ENCODE results near the gene PLPPR1.
"Not testable (repeated sequence)": the region's sequence is repeated elsewhere in the genome, so short reads cannot be mapped to it uniquely, and the experiment has no call there.

Gene PLPPR1

DNA sequence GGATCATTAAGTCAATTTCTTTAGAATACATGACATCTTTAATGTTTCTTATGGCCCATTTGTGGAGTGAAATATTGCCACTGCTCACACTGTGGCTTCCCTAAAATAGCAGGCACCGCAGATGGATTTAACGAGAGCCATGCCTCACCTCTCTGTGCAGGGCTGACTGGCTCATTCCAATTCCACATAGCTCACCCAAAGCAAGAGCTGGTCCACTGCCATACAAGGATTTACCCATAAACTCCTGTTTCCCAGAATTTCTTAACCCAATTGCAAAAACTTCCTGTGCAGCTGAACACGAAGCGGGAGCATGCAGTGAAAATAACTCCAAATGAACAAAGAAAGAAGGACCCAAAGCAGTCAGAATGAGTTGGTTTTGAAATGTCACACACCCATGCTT lies 196.7 kb downstream of the PLPPR1 start:
- no peak for DNase-seq

DNA sequence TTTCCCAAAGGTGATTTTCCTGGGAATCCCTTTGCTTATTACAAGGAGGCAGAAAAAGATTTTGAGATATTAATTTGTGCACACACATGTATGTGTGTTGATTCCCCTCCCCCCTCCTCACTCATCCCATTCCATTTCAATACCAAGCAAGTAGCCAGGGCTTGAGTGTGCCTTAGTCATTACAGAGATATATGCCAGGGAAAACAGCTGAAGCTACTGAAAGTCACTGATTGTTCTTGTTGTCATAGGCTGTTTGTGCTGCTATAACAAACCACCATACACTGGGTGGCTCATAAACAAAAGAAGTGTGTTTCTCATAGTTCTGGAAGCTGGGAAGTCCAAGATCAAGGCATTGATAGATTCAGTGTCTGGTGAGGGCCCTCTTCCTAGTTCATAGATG lies 197.6 kb downstream of the PLPPR1 start:
- DNase-seq, result no peak

DNA sequence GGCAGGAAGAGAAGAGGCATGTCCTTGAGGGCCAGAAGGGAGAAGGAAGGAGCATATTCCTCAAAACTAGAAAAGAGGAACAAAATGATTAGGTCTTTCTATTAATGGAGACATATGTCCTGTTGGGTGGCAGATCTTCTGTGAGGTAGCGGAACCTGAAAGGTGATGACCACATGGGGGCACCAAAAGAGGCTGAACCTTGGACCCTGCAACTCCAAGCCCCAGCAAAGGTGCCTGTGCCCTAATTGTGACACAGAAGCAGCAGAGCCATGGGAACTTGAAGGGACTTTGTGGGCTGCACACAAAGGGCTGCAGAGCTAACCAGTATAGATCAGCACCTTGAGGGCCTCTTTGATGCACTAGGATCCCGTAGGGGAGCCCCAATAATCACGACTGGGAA lies 198.3 kb downstream of the PLPPR1 start:
- DNase-seq, result no peak

DNA sequence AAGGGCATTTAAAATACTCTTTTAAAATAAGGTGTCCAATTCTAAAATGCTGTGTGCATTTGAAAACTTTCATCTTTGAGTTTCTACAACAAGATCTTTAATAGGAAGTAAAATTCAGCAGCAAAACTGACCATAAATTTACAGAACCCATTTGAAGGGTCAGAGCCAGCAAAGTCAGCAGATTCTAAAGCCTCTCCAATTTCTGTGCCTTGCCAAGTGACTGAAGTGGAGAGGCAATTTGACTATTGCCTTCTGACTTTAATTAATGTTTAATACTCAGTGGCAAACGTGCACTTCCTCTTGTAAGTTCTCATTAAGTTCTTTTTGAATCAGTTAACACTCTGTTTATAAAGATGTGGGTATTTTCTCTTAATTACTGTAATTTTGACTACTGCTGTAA lies 201.1 kb downstream of the PLPPR1 start:
- DNase-seq, result no peak

DNA sequence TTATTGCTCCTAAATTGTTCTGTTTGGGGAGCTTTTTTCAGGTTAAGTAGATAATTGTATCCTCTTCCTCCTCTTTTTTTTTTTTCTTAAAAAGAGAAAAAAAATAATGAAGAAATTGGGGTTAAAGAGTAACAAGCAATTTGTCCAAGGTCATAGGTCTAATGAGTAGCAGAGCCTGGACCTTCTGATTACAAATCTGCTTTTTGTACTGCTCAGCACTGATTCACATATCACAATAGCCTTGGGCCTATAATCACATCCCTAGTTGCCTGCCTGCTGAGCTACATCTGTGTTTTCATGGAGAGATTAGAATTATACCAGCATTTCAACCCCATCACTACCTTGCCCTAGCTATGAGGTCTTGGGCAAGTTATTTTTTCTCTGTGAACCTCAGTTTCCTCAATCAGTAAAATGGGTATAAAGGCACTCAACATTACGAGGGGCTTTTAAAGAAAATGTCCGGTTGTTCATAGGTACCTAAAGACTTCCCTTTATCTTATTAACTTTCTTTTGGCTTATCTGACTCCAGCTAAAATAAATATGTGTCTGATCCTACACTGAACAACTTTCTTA lies 204.0 kb downstream of the PLPPR1 start:
- no peak for DNase-seq

DNA sequence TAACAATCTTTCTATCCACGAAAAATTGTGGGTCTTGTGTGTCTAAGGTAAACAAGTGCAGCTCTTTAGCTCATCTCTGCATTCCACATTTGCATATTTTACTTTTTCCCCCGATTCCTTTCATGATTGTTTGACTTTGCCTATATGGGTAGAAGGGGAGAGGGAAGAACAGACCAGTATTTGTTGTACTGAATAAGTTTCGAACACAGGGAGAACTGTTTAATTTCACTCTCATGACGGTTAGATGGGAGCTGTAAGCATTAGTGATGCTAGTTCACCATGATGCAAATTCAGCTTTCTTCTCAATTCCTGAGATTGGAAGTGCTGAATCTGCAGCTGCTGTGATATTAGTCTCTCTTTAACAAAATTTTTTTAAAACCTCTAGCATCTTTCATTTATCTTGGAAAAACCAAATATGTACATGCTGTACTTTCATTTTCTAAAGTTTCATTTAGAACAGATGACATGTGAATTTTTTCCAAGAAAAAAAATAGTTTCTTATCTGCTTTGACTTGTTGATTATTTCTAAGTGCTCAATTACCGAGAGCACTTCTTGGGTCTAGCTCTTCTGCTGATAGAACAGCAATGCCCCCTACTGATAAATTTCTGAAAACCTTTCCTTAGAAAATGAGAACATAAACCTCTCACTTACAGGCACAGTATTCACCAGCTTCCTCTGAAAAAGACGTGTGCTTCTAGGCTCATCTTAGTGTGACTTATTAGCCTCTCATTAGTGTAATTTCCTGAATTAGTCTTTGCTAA lies 206.8 kb downstream of the PLPPR1 start:
- no peak for DNase-seq

DNA sequence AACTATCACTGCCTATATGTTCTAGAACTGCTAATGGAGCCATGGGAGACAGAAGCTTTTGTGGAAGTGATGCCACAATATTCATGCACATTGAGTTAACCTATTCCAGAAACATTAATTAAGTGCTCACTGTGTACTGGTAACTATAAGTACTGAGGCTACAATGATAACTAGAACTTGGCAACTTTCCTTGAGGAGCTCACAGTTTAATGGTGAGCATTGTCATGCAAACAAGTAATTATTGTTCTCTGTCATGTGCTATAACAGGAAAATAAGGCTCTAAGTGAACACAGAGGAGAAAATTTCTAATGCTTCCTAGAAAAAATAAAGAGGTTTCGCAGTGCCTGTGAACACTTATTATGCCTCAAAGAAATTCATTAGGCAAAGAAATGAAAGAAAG lies 214.1 kb downstream of the PLPPR1 start:
- DNase-seq, result no peak

DNA sequence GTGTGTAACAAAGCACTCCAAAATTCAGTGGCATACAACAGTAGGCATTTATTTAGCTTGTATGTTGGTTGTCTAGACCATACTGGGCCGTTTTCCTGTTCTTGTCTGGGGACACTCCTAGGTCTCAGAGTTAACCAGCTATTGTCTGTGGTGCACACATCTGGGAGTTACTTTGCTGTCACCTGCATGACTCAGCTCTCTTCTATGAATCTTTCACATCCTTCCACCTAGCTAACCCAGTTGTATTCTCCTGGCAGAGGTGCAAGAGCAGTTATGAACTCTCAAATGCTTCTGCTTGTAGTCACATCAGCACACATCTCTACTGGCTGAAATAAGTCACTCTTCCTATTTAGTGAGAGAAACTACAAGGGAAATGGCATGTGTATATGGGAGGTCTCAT lies 218.2 kb downstream of the PLPPR1 start:
- no peak for DNase-seq

DNA sequence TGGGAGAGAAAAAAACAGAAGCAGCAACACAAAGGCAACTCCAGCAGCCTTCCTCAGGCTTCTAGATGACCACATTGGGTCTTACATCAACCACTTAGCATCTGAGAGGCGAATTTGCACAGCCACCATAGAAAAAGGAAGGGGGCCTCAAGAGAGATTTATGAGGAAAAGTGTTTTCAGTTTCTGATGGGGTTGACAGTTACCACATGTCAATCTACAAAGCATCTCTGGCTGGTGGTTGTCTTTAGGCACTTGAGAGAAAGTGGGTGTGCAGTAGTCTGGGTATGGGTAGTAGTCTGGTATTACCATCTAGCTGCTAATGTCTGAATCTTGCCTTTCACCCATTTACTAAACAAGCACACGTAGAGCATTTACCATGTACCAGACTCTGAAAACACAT lies 218.8 kb downstream of the PLPPR1 start:
- no peak for DNase-seq

DNA sequence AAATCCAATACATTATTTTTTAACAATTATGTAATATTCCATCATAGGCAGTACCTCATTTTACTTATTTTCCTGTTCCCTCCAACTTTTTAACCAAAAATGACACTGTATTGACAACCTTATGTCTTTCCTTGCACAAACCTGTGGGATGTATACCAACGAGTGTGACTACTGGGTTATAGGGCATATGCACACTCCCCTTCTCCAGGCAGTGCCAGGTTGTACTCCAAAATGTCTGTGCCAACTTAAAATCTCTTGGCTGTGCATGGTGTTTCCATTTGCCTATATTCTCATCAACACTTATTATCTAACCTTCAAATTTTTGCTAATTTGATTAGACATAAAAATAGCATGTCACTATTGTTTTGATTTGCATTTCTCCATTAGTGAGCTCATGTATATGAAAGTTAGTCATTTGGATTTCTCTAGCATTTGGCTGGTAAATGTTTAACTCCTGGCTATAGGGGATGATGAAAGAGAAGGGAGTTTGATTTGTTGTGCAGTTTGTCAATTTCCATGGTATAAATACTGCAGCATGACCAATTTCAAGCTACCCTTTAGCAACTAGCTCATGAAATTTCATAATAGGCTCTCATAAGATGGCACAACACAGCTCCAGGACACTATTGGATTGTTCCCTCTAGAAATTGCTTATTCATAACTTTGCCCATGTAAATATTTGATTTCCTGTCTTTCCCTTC lies 226.4 kb downstream of the PLPPR1 start:
- DNase-seq, result no peak

DNA sequence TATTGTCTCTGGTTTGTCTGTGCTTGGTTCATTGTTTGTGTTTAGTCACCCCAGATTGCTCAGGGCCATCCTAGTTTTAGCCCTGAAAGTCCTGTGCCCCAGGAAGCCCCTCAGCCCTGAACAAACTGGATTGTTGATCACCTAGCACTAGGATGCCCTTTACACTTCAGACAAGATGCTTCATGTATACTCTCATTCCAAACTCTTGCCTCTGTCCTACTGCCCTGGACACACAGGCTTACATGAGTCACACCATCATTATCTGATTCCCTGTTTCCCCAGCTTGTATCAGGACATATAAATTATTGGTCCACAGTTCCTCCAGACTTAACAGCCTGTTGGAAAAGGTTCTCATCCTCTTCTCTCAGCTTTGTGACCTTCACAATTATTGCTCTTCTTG lies 236.2 kb downstream of the PLPPR1 start:
- no peak for DNase-seq

DNA sequence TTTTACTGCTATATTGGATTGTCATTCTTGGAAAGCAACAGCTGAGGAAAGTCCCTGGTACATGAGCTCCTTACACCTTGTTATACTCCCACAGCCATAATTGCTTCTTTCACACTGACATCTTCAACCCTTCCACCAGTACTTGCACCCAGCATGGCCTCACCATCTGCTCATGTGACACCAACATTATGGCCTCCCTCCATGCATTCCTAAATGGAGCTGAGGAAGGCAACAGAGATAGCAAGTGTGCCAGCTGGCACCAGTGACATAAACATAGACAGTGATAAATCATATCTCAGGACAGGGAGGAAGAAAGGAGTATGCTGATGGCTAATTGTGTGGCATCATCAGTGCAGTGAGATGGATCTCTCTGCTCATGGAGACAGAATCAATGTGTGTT lies 236.7 kb downstream of the PLPPR1 start:
- no peak for DNase-seq

DNA sequence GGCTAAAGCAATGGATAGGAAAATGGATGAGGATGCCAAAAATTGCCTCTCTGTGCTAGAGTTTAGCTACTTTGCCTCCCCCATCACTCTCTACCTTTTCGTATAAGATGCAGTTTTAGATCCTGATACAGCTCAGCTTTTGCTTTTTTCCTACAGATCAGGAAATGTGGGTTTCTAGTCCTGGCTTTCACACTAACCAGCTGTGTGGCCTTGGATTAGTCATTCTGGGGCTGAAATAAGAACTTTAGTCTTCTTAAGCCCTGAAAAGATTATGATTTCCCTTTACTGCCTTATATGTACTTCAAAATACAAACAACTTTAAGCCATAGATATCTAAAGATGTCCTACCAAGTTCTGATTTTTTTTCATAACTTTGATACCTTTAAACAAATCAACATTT lies 239.9 kb downstream of the PLPPR1 start:
- DNase-seq, result no peak

DNA sequence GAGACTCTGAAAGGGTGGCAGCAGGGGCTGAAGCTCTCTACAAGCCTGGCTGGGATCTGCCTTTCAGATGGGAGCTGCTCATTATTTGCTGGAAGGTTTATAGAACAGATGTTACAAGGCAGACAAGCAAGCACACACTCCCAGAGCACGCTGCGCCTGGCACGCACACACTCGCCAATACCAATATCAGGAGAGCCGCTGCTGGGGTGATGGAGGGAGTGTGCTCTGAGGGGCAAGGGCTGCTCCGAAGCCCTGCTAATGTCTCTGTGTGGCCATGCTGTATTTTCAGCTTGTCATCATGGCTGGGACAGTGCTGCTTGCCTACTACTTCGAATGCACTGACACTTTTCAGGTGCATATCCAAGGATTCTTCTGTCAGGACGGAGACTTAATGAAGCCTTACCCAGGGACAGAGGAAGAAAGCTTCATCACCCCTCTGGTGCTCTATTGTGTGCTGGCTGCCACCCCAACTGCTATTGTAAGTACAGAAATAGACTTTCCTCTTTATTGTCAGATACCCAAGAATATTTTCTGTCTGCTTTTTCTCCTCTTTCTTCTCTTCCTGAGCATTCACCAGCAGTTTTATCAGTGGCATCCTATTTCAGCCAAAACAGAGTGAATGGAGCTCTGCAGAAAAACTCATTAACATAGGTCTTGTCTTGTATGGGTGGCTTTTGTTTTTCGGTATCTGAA lies 241.2 kb downstream of the PLPPR1 start:
- no peak for DNase-seq

DNA sequence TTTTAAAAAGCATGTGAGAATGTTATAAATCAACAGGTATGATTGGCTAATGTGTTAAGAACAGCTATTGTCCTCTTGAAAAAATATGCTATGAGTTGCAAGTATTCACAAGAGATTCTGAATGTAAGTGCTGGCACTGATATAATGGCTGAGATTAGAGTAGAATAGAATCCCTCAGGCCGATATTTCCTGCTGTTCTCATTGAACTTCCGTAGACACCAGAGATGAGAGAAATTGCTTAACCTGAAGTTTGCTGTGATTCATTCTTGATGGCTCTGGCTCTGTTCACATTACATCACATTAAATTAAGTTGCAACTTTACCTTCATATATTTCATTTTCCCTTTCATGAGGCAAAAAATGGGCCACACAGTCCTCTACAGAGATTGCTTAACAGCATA lies 241.8 kb downstream of the PLPPR1 start:
- DNase-seq, result no peak

DNA sequence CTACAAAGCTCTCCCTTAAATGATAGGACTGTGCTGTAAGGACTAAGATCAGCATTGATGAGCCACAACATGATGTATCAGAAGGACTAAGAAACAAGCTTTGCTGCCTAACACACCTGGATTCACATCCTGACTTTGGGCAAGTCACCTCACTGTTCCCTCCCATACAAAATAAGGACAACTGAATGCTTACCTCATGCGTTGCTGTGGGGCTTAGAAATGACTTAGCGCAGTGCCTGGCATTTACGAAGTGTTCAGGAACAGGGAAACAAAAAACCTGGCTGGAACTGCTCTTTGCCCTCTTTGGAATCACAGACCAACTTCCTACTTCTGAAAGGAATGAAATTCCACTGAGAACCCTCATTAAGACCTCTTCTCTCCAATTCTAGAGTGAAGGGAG lies 242.6 kb downstream of the PLPPR1 start:
- DNase-seq, result no peak

DNA sequence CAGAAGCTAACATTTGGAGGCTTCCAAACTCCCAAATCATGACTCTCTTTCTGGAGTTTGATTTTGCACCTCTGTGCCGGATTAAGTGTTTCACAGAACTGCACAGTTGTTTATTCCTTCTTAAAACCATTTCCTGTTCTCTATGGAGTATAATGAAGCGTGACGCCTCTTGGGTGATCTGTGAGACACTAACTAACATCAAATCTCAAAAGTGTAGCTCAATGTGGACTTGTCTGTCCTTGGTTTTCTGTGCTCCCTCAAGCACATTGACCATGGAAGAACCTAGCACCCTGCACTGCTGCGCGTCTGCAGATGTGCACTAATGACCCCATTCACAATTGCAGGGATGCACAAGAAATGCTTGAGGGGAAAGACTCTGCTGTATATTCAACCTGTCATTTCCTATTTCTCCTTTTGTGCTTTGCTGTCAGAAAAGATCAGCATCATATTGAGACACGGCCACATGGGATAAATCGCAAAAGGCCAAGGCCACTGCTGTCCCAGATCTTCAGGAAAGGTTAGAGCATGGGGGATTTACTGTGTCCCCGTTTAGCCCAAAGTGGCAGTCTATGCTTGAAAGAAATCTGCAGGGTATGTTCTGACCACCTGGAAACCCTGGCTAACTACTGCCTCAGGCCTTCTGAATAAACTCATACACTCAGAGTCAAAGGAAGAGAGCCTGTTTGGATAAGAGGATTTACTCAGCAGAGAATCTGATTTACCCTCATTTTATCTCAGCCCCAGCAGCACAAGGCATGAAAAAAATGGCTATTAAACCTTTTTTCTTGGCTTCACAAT lies 246.6 kb downstream of the PLPPR1 start:
- DNase-seq, result no peak

DNA sequence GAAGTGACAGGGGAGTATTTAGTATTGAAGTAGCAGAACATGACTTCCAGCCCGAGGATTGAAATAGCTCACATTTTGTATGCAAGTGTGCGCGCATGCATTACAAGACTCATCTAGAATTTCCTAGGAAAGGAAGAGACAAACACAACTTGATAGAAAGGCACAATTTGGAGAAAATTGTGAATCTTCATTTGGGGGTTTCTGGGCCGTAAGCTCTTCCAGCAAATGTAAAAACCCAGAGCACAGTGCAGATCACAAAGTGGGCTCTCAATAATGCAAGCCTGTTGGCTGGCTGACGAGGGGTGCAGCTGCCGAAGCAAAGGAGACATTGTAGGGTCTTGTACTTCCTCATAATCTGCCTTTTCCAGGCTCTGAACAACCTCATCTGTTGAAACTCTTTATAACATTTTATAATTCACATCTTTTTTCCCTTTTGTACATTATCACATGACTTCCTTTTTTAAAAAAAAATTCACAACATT lies 247.3 kb downstream of the PLPPR1 start:
- DNase-seq, result no peak

DNA sequence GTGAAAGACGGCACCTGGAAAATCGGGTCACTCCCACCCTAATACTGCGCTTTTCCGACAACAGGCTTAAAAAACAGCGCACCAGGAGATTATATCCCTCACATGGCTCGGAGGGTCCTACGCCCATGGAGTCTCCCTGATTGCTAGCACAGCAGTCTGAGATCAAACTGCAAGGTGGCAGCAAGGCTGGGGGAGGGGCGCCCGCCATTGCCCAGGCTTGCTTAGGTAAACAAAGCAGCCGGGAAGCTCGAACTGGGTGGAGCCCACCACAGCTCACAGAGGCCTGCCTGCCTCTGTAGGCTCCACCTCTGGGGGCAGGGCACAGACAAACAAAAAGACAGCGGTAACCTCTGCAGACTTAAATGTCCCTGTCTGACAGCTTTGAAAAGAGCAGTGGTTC lies 262.5 kb downstream of the PLPPR1 start:
- not testable (repeated sequence) for DNase-seq

DNA sequence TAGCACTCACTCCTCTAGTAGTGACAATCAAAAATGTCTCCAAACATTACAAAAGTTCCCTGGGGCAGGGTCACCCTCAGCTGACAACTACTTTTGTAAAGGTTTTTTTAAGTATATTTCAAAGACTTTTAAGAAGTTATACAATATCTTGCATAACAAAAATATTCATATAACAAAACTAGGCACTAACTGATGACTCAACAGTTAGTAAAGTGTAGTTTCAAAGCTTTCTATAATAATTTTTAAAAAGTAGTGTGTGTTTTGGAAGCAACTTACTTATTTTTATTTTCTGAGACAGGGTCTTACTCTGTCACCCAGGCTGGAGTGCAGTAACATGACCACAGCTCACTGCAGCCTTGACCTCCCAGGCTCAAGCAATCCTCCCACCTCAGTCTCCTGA lies 271.4 kb downstream of the PLPPR1 start:
- DNase-seq, result no peak

DNA sequence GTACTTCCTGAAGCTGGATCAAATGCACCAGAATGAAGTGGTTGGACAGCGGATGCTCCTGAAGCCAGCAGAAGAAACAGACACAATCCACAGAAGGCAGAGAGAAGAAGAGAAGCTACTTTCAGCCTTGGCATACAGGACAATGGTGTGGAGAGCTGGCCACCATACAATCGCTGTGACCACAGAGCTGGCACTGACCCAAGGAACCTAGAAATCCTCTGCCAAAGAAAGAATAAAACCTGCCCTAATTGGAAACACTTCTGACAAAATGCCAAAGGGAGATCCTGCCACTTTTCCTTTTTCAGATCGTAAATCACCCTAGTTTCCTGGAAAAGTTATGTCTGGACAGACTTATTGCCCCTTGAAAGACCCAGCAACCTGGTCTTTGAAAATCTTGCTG lies 278.5 kb downstream of the PLPPR1 start:
- DNase-seq, result no peak

DNA sequence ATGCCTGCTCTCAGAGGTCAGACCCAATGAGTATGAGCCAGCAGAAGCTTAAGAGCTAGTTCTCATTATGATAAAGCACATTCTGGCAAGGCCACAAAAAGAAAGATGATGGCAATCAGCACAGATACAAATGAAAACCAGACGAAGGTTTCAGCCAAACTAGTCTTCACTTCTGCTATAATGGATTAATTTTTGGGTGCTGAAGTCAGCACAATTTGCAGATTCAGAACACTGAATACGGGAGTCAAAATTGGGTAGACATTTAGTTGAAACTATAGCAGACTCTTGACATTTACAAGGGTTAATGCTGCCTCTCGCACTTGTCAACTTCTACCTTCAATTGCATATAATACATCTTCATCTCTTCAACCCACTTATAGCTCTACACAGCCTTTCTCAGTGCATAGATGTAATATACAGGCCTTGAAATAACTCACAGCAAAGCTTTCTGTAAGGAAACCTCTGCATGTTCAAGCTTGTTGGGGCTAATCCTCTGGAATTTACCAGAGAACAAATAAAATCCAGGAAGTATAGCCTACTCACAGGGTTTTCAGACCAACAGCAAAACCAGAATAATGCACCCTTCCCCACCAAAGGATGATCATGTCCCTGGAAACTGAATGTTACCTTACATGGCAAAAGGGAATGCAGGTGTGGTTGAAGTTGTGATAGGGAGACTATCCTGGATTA lies 279.1 kb downstream of the PLPPR1 start:
- DNase-seq, result no peak

Data from HCEC 1CT (cell line).